Trophoblast cell (in vitro differentiated cells and primary cell): ENCODE results near the gene ARIH2.

Experiments used
- DNase-seq, 2 donors: peaks; one replicate each; pipeline ENCODE4 v3.0.0-alpha.2; 2016
- H2AFZ ChIP-seq: 2 replicates; pipeline ENCODE4 v1.6.1; 2013; ENCODE audit warnings: low read length, moderate library complexity, mild to moderate bottlenecking; ENCODE audit not compliant: insufficient read depth, poor library complexity
- H2AK5ac ChIP-seq: 2 replicates; pipeline ENCODE4 v1.6.1; 2013; ENCODE audit warnings: mild to moderate bottlenecking, low read length
- H2BK120ac ChIP-seq: 2 replicates; pipeline ENCODE4 v1.6.1; 2013; ENCODE audit warnings: low read length, mild to moderate bottlenecking, moderate library complexity; ENCODE audit not compliant: insufficient read depth, poor library complexity
- H2BK12ac ChIP-seq: 2 replicates; pipeline ENCODE4 v1.6.1; 2013; ENCODE audit warnings: mild to moderate bottlenecking, low read length, moderate library complexity
- H2BK5ac ChIP-seq: 2 replicates; pipeline ENCODE4 v1.6.1; 2013; ENCODE audit warnings: low read length, low read depth, moderate library complexity, mild to moderate bottlenecking; ENCODE audit not compliant: poor library complexity
- H3K14ac ChIP-seq: 2 replicates; pipeline ENCODE4 v1.6.1; 2013; ENCODE audit warnings: mild to moderate bottlenecking, low read length
- H3K18ac ChIP-seq: 2 replicates; pipeline ENCODE4 v1.6.1; 2013; ENCODE audit warnings: mild to moderate bottlenecking, low read length
- H3K23ac ChIP-seq: 2 replicates; pipeline ENCODE4 v1.6.1; 2013; ENCODE audit warnings: low read length
- H3K27ac ChIP-seq: 2 replicates; pipeline ENCODE4 v1.5.1; 2013; ENCODE audit warnings: low read depth, mild to moderate bottlenecking, inconsistent platforms, low read length, moderate library complexity
- H3K27me3 ChIP-seq: 2 replicates; pipeline ENCODE4 v1.6.1; 2013; ENCODE audit warnings: inconsistent platforms, mild to moderate bottlenecking, low read length, moderate library complexity; ENCODE audit not compliant: insufficient read depth
- H3K36me3 ChIP-seq, 2 experiments: 1 replicate in 1 of 2; 2 replicates in 1 of 2; pipeline ENCODE4 v1.6.1; 2013; ENCODE audit warnings: low read length in 2 of 2, mild to moderate bottlenecking in 2 of 2, moderate library complexity in 1 of 2; ENCODE audit not compliant: insufficient read depth in 2 of 2, control insufficient read depth in 1 of 2
- H3K4ac ChIP-seq: 2 replicates; pipeline ENCODE4 v1.6.1; 2013; ENCODE audit warnings: low read depth, mild to moderate bottlenecking, low read length, moderate library complexity
- H3K4me1 ChIP-seq, 2 experiments: 1 replicate in 1 of 2; 2 replicates in 1 of 2; pipeline ENCODE4 v1.6.1; 2013; ENCODE audit warnings: low read length in 2 of 2, mild to moderate bottlenecking in 2 of 2, moderate library complexity in 1 of 2; ENCODE audit not compliant: insufficient read depth in 2 of 2, control insufficient read depth in 1 of 2
- H3K4me2 ChIP-seq: 2 replicates; pipeline ENCODE4 v1.6.1; 2013; ENCODE audit warnings: inconsistent platforms, mild to moderate bottlenecking, low read length, moderate library complexity
- H3K4me3 ChIP-seq: 2 replicates; pipeline ENCODE4 v1.5.1; 2013; ENCODE audit warnings: mild to moderate bottlenecking, low read depth, low read length, inconsistent platforms
- H3K79me1 ChIP-seq: one replicate; pipeline ENCODE4 v1.6.1; 2013; ENCODE audit warnings: low read length
- H3K79me2 ChIP-seq: 2 replicates; pipeline ENCODE4 v1.6.1; 2013; ENCODE audit warnings: low read length, mild to moderate bottlenecking; ENCODE audit not compliant: control insufficient read depth, insufficient read depth, poor library complexity
- H3K9ac ChIP-seq: 2 replicates; pipeline ENCODE4 v1.6.1; 2013; ENCODE audit warnings: mild to moderate bottlenecking, low read length
- H3K9me3 ChIP-seq: 2 replicates; pipeline ENCODE4 v1.6.1; 2013; ENCODE audit warnings: low read depth, mild to moderate bottlenecking, control low read depth, inconsistent platforms, low read length; ENCODE audit not compliant: insufficient read depth
- H4K12ac ChIP-seq: 2 replicates; pipeline ENCODE4 v1.6.1; 2013; ENCODE audit warnings: low read depth, mild to moderate bottlenecking, low read length, moderate library complexity
- H4K8ac ChIP-seq: 2 replicates; pipeline ENCODE4 v1.6.1; 2013; ENCODE audit warnings: low read depth, mild to moderate bottlenecking, low read length, moderate library complexity
- H4K91ac ChIP-seq: one replicate; pipeline ENCODE4 v1.6.1; 2013; ENCODE audit warnings: low read depth, mild to moderate bottlenecking, low read length, moderate library complexity
- WGBS: extraction: QIAGEN DNeasy Blood & Tissue Kit; methylation state at CpG from one replicate; pipeline ENCODE4 v1.1.7; 2013; ENCODE audit warnings: missing lambda C conversion rate; ENCODE audit not compliant: insufficient read length, insufficient coverage; ENCODE audit errors: extremely low coverage; 5-methylcytosine and 5-hydroxymethylcytosine counted together

ARIH2 gene

GRCh38 chr3:49025793-49026520, 107.3 kb downstream of the ARIH2 start:
- WGBS: no CpG with 5 or more reads among the region's 8 CpGs

GRCh38 chr3:49026536-49026935, 107.9 kb downstream of the ARIH2 start:
- H3K4me1 ChIP-seq: peaks cover 17 to 18% of the 10 kb centered on the region in 2 experiments
- no peak overlapping the region for H3K9ac ChIP-seq
- no peak overlapping the region for H2BK5ac ChIP-seq
- no CpG with 5 or more reads among the region's 3 CpGs for WGBS
- H3K9me3 ChIP-seq: peaks cover 4% of the 10 kb centered on the region
- DNase-seq: no peak
- H4K12ac ChIP-seq: no peak overlapping the region
- H2BK12ac ChIP-seq: no peak overlapping the region
- H3K18ac ChIP-seq: no peak overlapping the region
- H3K79me1 ChIP-seq: peaks cover 11% of the 10 kb centered on the region
- H4K91ac ChIP-seq: no peak overlapping the region
- no peak overlapping the region for H3K27ac ChIP-seq
- H2AFZ ChIP-seq: no peak overlapping the region
- no peak overlapping the region for H3K4me3 ChIP-seq
- H3K4me2 ChIP-seq: no peak overlapping the region
- no peak overlapping the region for H3K4ac ChIP-seq
- no peak overlapping the region for H2BK120ac ChIP-seq
- no peak overlapping the region for H2AK5ac ChIP-seq
- H3K36me3 ChIP-seq: peaks cover 56 to 58% of the 10 kb centered on the region in 2 experiments
- no peak overlapping the region for H3K14ac ChIP-seq
- H3K23ac ChIP-seq: no peak overlapping the region
- H3K79me2 ChIP-seq: peaks cover 15% of the 10 kb centered on the region
- H3K27me3 ChIP-seq: no peaks in the 10 kb centered on the region
- no peak overlapping the region for H4K8ac ChIP-seq

More at GRCh38 chr3:49025793-49026520, 107.3 kb downstream of the ARIH2 start:
- H3K14ac ChIP-seq: no peak overlapping the region
- peak overlapping the region; percentile 14 for H3K9ac ChIP-seq
- peaks cover 14% of the 10 kb centered on the region for H3K79me1 ChIP-seq
- no peak overlapping the region for H3K27ac ChIP-seq
- no peak overlapping the region for H2AK5ac ChIP-seq
- no peak for DNase-seq
- no peak overlapping the region for H3K23ac ChIP-seq
- no peak overlapping the region for H3K4me3 ChIP-seq
- H3K79me2 ChIP-seq: peaks cover 18% of the 10 kb centered on the region
- H3K4me1 ChIP-seq: peaks cover 17 to 18% of the 10 kb centered on the region in 2 experiments
- H2BK5ac ChIP-seq: no peak overlapping the region
- H3K9me3 ChIP-seq: peaks cover 4% of the 10 kb centered on the region
- H4K91ac ChIP-seq: no peak overlapping the region
- no peak overlapping the region for H3K18ac ChIP-seq
- no peak overlapping the region for H4K12ac ChIP-seq
- peaks cover 54 to 57% of the 10 kb centered on the region in 2 experiments for H3K36me3 ChIP-seq
- no peak overlapping the region for H3K4me2 ChIP-seq
- H2AFZ ChIP-seq: no peak overlapping the region
- H4K8ac ChIP-seq: no peak overlapping the region
- H2BK12ac ChIP-seq: no peak overlapping the region
- H3K4ac ChIP-seq: no peak overlapping the region
- no peaks in the 10 kb centered on the region for H3K27me3 ChIP-seq
- H2BK120ac ChIP-seq: no peak overlapping the region

GRCh38 chr3:49027634-49028033, 109.0 kb downstream of the ARIH2 start:
- Histone ChIP-seq H4K8ac (no peak overlapping the region), H4K91ac (no peak overlapping the region)
- no CpG with 5 or more reads among the region's 9 CpGs for WGBS

GRCh38 chr3:49028298-49028672, 109.6 kb downstream of the ARIH2 start:
- H3K4me1 ChIP-seq: peaks cover 9% of the 10 kb centered on the region in 2 experiments
- no peak overlapping the region for H3K18ac ChIP-seq
- H2AFZ ChIP-seq: no peak overlapping the region
- DNase-seq: no peak
- no peak overlapping the region for H3K4me3 ChIP-seq
- peaks cover 3% of the 10 kb centered on the region for H3K79me1 ChIP-seq
- peak overlapping the region; percentile 97 for H4K8ac ChIP-seq
- H3K36me3 ChIP-seq: peaks cover 59 to 76% of the 10 kb centered on the region in 2 experiments
- peaks cover 7% of the 10 kb centered on the region for H3K79me2 ChIP-seq
- peak overlapping the region; percentile 83 for H3K9ac ChIP-seq
- H3K14ac ChIP-seq: peak overlapping the region; percentile 98
- H3K23ac ChIP-seq: no peak overlapping the region
- H3K4ac ChIP-seq: peak overlapping the region; percentile 87
- H2BK5ac ChIP-seq: no peak overlapping the region
- H4K12ac ChIP-seq: peak overlapping the region; percentile 93
- H4K91ac ChIP-seq: peak overlapping the region; percentile 76
- H3K9me3 ChIP-seq: peaks cover 4% of the 10 kb centered on the region
- no CpG with 5 or more reads among the region's 4 CpGs for WGBS
- H2BK12ac ChIP-seq: no peak overlapping the region
- no peaks in the 10 kb centered on the region for H3K27me3 ChIP-seq
- H3K4me2 ChIP-seq: peak overlapping the region; percentile 82
- no peak overlapping the region for H2BK120ac ChIP-seq
- H2AK5ac ChIP-seq: no peak overlapping the region
- no peak overlapping the region for H3K27ac ChIP-seq

More at GRCh38 chr3:49027634-49028033, 109.0 kb downstream of the ARIH2 start:
- Histone ChIP-seq H3K27me3 (no peaks in the 10 kb centered on the region), H2BK5ac (no peak overlapping the region), H4K12ac (no peak overlapping the region), H2BK120ac (no peak overlapping the region), H3K4ac (peak overlapping the region; percentile 38), H3K79me1 (peaks cover 3% of the 10 kb centered on the region), H2AK5ac (no peak overlapping the region), H3K36me3 (peaks cover 59 to 69% of the 10 kb centered on the region in 2 experiments), H3K4me3 (no peak overlapping the region), H3K9ac (no peak overlapping the region), H2BK12ac (no peak overlapping the region), H2AFZ (no peak overlapping the region), H3K4me1 (peaks cover 14 to 15% of the 10 kb centered on the region in 2 experiments), H3K23ac (no peak overlapping the region), H3K4me2 (no peak overlapping the region), H3K79me2 (peaks cover 8% of the 10 kb centered on the region), H3K18ac (no peak overlapping the region), H3K9me3 (peaks cover 4% of the 10 kb centered on the region), H3K14ac (no peak overlapping the region), H3K27ac (no peak overlapping the region)
- DNase-seq: no peak
